ENCODE data around the gene IFNG.

The IFNG gene

DNA sequence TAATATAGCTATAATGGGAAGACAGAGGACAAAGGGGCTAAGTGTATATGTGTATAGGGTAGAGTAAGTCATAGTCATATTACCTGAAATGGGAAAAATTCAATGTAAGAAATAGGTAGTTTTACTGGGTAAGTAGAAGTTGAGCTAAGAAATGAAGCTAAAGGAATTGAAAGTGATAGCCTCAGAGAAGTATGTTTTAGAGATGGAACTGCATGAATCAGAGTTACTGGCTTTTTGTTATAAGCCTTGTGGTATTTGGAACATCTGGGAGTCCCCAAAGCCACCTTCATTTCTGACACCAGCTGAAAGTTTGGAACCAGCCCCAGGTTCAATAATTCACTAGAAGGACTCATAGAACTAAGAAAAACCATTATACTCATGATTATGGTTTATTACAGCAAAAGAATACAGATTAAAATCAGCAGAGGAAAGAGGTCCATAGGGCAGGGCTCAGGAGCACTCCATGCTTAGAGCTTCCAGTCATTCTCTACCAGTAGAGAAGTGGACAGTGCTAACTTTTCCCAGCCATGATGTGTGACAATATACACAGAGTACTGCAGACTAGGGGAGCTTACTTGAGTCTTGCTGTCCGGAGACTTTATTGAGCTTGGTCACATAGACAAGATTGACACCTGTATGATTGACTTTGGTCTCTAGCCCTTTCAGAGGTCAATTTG, 9.8 kb upstream of the IFNG start:
- DNase-seq (ENCODE audit: extremely low read depth, low read depth) = no peak
- no peak overlapping the region for H3K4me3 ChIP-seq (replicated peaks; ENCODE audit: low read depth, low read length)
- TF ChIP-seq, protein P1, sequence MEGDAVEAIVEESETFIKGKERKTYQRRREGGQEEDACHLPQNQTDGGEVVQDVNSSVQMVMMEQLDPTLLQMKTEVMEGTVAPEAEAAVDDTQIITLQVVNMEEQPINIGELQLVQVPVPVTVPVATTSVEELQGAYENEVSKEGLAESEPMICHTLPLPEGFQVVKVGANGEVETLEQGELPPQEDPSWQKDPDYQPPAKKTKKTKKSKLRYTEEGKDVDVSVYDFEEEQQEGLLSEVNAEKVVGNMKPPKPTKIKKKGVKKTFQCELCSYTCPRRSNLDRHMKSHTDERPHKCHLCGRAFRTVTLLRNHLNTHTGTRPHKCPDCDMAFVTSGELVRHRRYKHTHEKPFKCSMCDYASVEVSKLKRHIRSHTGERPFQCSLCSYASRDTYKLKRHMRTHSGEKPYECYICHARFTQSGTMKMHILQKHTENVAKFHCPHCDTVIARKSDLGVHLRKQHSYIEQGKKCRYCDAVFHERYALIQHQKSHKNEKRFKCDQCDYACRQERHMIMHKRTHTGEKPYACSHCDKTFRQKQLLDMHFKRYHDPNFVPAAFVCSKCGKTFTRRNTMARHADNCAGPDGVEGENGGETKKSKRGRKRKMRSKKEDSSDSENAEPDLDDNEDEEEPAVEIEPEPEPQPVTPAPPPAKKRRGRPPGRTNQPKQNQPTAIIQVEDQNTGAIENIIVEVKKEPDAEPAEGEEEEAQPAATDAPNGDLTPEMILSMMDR (IDR thresholded peaks at IDR 0.05; ENCODE audit: low read depth, low read length, missing control alignments) = no peak

DNA sequence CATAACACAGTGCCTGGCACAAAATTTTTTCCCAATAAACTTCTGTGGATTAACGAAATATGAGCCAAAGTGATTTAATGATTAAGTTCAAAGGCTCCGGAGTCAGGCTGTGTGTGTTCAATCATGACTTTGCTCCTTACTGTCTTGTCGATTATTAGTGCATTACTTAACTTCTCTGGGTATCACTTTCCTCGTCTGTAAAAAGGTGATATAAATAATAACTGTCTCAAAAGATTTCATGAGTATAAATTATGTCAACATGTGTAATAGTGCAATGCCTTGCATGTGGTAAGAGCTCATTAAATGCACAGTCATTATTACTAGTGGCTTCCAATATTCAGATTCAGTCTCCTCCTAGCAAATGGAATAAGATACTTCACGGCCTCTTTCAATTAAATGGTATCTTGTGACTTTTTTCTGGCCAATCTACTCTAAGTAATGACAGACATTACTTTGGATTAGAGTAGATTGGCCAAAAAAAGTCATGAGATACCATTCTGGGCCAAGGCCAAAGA, 6.8 kb upstream of the IFNG start:
- no peak for DNase-seq (ENCODE audit: extremely low read depth, low read depth)
- TF ChIP-seq, protein P1 (IDR thresholded peaks at IDR 0.05; ENCODE audit: low read depth, low read length, missing control alignments) = no peak

DNA sequence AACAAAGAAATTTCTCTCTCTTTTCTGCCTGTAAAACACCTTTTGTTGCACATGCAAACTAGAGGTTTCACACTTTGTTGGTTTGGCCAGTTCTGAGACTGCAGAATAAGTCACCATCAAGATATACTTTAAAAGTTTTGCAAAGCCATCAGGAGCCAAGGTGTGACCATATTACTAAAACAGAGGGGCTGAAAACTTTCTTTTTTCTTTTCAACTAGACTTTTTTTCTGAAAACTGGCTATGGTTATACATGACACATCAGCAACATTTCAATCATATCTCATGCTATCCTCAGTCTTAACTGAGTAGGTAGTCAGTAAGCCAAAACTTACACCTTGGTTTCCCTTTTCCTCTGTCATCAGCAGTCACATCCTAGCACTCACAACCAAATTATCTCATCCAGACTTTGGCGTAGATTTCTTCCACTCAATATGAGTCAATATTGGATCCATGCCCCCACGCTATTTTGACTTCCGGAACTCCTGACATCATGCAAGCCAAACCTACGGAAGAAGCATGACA, 4.1 kb upstream of the IFNG start:
- H3K4me3 ChIP-seq (replicated peaks; ENCODE audit: low read depth, low read length) = no peak overlapping the region
- no peak for DNase-seq (ENCODE audit: extremely low read depth, low read depth)
- TF ChIP-seq, protein P1 (IDR thresholded peaks at IDR 0.05; ENCODE audit: low read depth, low read length, missing control alignments) = no peak

More for the DNA sequence above, 6.8 kb upstream of the IFNG start:
- no peak overlapping the region for H3K4me3 ChIP-seq (replicated peaks; ENCODE audit: low read depth, low read length)

DNA sequence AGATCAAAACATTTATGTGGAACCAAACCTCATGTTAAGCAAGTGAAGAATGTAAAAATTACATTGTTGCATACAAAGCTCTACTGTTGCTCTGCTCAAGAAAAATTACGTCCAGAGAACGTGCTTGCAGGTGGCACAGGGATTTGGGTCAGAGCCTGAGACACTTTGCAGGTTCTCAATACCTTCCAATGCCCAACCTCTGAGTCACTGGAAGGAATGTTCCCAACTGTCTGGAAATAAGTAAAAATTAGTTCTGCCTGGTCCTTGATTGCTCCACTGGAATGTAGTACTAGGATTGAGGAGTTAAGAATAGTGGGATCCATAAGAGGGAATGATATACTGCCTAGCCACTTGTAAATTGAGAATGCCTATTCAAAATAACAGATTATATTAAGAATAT, 2.8 kb upstream of the IFNG start:
- TF ChIP-seq, protein P1 (IDR thresholded peaks at IDR 0.05; ENCODE audit: low read depth, low read length, missing control alignments) = no peak
- DNase-seq (ENCODE audit: extremely low read depth, low read depth) = no peak
- H3K4me3 ChIP-seq (replicated peaks; ENCODE audit: low read depth, low read length) = no peak overlapping the region

DNA sequence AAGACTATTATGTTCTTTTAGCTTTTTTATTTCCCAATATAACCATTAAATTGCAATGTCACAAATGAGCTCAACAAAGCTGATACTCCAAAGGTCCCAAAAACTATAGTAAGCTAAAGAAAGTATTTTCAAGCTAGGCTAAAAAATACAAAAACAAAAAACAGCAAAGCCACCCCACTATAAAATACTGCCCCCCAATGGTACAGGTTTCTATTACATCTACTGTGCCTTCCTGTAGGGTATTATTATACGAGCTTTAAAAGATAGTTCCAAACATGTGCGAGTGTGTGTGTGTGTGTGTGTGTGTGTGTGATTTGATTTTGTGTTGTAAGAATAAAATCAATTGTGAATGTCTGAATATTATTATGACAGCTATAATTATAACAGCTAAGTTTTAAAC, 1.1 kb downstream of the IFNG start:
- no peak overlapping the region for H3K4me3 ChIP-seq (replicated peaks; ENCODE audit: low read depth, low read length)
- TF ChIP-seq, protein P1 (IDR thresholded peaks at IDR 0.05; ENCODE audit: low read depth, low read length, missing control alignments) = peak; percentile 25
- peak; percentile 16 for DNase-seq (ENCODE audit: extremely low read depth, low read depth)

DNA sequence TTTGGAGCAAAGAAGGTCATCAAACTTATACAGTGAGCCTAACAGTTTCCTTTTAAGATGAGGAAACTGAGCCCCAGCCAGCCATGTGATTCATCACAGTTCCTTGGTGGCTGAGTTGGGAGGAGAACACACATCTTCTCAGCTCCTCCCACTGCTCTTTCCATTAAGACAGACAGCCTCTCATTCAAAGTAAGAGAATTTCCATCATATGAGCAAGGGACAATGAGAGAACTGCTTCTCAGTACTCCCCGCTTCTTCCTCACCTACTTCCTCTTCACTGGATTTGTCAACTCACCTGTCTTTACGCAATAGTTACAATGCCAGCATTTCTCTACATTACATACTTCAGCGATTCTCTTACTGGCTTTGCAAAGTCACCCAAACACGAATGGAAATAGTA, 2.2 kb downstream of the IFNG start:
- no peak for DNase-seq (ENCODE audit: extremely low read depth, low read depth)
- TF ChIP-seq, protein P1 (IDR thresholded peaks at IDR 0.05; ENCODE audit: low read depth, low read length, missing control alignments) = no peak
- no peak overlapping the region for H3K4me3 ChIP-seq (replicated peaks; ENCODE audit: low read depth, low read length)

Data from HFF-Myc (cell line).